H9 (cell line): ENCODE measurements around the gene TMEM63B. TPM values are rescaled to one million over a fixed set of nuclear protein-coding genes. Genes with fewer than 3 reads are reported as not detected.
A peak's percentile ranks its signal among the peaks of the same experiment; 100 is the strongest.

Experiments
- DNase-seq: peaks from one replicate; pipeline ENCODE4 v3.0.0-alpha.2; 2017
- H2AFZ ChIP-seq: one replicate; pipeline ENCODE4 v1.6.1; 2013; ENCODE audit warnings: mild to moderate bottlenecking, low read length, control low read depth, moderate library complexity
- H2AK5ac ChIP-seq: 2 replicates; pipeline ENCODE4 v1.6.1; 2013; ENCODE audit warnings: low read length, control low read depth, mixed read lengths; ENCODE audit not compliant: insufficient read length
- H2BK120ac ChIP-seq: one replicate; pipeline ENCODE4 v1.6.1; 2013; ENCODE audit warnings: low read depth, mild to moderate bottlenecking, low read length, control low read depth, inconsistent platforms; ENCODE audit not compliant: poor library complexity, severe bottlenecking
- H2BK12ac ChIP-seq: 2 replicates; pipeline ENCODE4 v1.6.1; 2013; ENCODE audit warnings: low read length, control low read depth, mixed read lengths, low read depth; ENCODE audit not compliant: insufficient read length
- H2BK15ac ChIP-seq: 2 replicates; pipeline ENCODE4 v1.6.1; 2013; ENCODE audit warnings: low read depth, low read length, control low read depth
- H2BK20ac ChIP-seq: one replicate; pipeline ENCODE4 v1.6.1; 2013; ENCODE audit warnings: low read depth, mild to moderate bottlenecking, low read length, control low read depth, inconsistent platforms; ENCODE audit not compliant: poor library complexity, severe bottlenecking
- H2BK5ac ChIP-seq: 2 replicates; pipeline ENCODE4 v1.6.1; 2013; ENCODE audit warnings: low read length, control low read depth, mixed read lengths; ENCODE audit not compliant: insufficient read length
- H3K14ac ChIP-seq: 2 replicates; pipeline ENCODE4 v1.6.1; 2013; ENCODE audit warnings: low read length, control low read depth; ENCODE audit not compliant: insufficient read depth
- H3K18ac ChIP-seq: 2 replicates; pipeline ENCODE4 v1.6.1; 2013; ENCODE audit warnings: low read depth, mild to moderate bottlenecking, mixed read lengths, low read length, control low read depth; ENCODE audit not compliant: insufficient read length
- H3K23ac ChIP-seq: 2 replicates; pipeline ENCODE4 v1.6.1; 2013; ENCODE audit warnings: low read length, control low read depth, mixed read lengths, low read depth; ENCODE audit not compliant: insufficient read length
- H3K23me2 ChIP-seq: 2 replicates; pipeline ENCODE4 v1.6.1; 2013; ENCODE audit warnings: low read depth, mild to moderate bottlenecking, mixed read lengths, low read length, control low read depth; ENCODE audit not compliant: insufficient read length, poor library complexity, severe bottlenecking
- H3K27ac ChIP-seq: 2 replicates; pipeline ENCODE4 v1.5.1; 2013; ENCODE audit warnings: low read length, control low read depth, mixed read lengths, low read depth; ENCODE audit not compliant: insufficient read length
- H3K27me3 ChIP-seq: 2 replicates; pipeline ENCODE4 v1.6.1; 2013; ENCODE audit warnings: low read length, control low read depth, inconsistent platforms; ENCODE audit not compliant: insufficient read depth
- H3K4ac ChIP-seq: 2 replicates; pipeline ENCODE4 v1.6.1; 2013; ENCODE audit warnings: low read depth, mild to moderate bottlenecking, control low read depth, inconsistent platforms, low read length, moderate library complexity
- H3K4me1 ChIP-seq: 2 replicates; pipeline ENCODE4 v1.6.1; 2013; ENCODE audit warnings: low read length, control low read depth, inconsistent platforms; ENCODE audit not compliant: insufficient read depth
- H3K4me2 ChIP-seq: 2 replicates; pipeline ENCODE4 v1.6.1; 2013; ENCODE audit warnings: low read length, control low read depth, mixed read lengths; ENCODE audit not compliant: insufficient read length, insufficient read depth
- H3K56ac ChIP-seq: 2 replicates; pipeline ENCODE4 v1.6.1; 2013; ENCODE audit warnings: low read depth, mild to moderate bottlenecking, mixed read lengths, low read length, control low read depth; ENCODE audit not compliant: insufficient read length
- H3K79me1 ChIP-seq: 2 replicates; pipeline ENCODE4 v1.6.1; 2013; ENCODE audit warnings: low read depth, mild to moderate bottlenecking, moderate library complexity, low read length, control low read depth, inconsistent platforms; ENCODE audit not compliant: insufficient read depth, poor library complexity, severe bottlenecking
- H3K79me2 ChIP-seq: 2 replicates; pipeline ENCODE4 v1.6.1; 2013; ENCODE audit warnings: low read length, control low read depth, inconsistent platforms; ENCODE audit not compliant: insufficient read depth
- H3K9ac ChIP-seq: 2 replicates; pipeline ENCODE4 v1.6.1; 2013; ENCODE audit warnings: low read length, control low read depth, mixed read lengths; ENCODE audit not compliant: insufficient read length; ENCODE audit errors: extremely low read depth
- H3K9me3 ChIP-seq: one replicate; pipeline ENCODE4 v1.6.1; 2013; ENCODE audit warnings: low read depth, low read length, inconsistent platforms; ENCODE audit not compliant: control insufficient read depth
- H3T11ph ChIP-seq: one replicate; pipeline ENCODE4 v1.6.1; 2013; ENCODE audit warnings: mild to moderate bottlenecking, low read length, control low read depth, inconsistent platforms
- H4K20me1 ChIP-seq: one replicate; pipeline ENCODE4 v1.6.1; 2013; ENCODE audit not compliant: control insufficient read depth, insufficient read length, insufficient read depth
- H4K5ac ChIP-seq: 2 replicates; pipeline ENCODE4 v1.6.1; 2013; ENCODE audit warnings: low read depth, mild to moderate bottlenecking, mixed read lengths, low read length, control low read depth; ENCODE audit not compliant: insufficient read length
- H4K8ac ChIP-seq: replicated peaks from 2 replicates; pipeline ENCODE4 v1.6.1; 2013; ENCODE audit warnings: low read length, control low read depth, mixed read lengths, low read depth; ENCODE audit not compliant: insufficient read length
- H4K91ac ChIP-seq: 2 replicates; pipeline ENCODE4 v1.6.1; 2013; ENCODE audit warnings: low read depth, mild to moderate bottlenecking, moderate library complexity, mixed read lengths, low read length, control low read depth; ENCODE audit not compliant: insufficient read length
- H3K27ac Mint-ChIP-seq, 3 experiments: 2 replicates in 2 of 3; 3 replicates in 1 of 3; pipeline ENCODE4 v1.8.0; 2020 to 2021; ENCODE audit warnings: mixed read lengths in 3 of 3, mild to moderate bottlenecking in 1 of 3, moderate library complexity in 1 of 3
- H3K27me3 Mint-ChIP-seq: 2 replicates; pipeline ENCODE4 v1.8.0; 2021; ENCODE audit warnings: low read depth, mild to moderate bottlenecking, moderate library complexity, mixed read lengths
- H3K36me3 Mint-ChIP-seq, 3 experiments: 2 replicates in 2 of 3; 3 replicates in 1 of 3; pipeline ENCODE4 v1.8.0; 2020 to 2021; ENCODE audit warnings: low read depth in 3 of 3, mixed read lengths in 3 of 3; ENCODE audit not compliant: insufficient read depth in 1 of 3
- H3K4me1 Mint-ChIP-seq, 2 experiments: 2 replicates each; pipeline ENCODE4 v1.8.0; 2020; ENCODE audit warnings: mixed read lengths in 2 of 2
- H3K4me3 Mint-ChIP-seq, 2 experiments: 2 replicates in 1 of 2; 3 replicates in 1 of 2; pipeline ENCODE4 v1.8.0; 2020 to 2021; ENCODE audit warnings: mild to moderate bottlenecking in 2 of 2, mixed read lengths in 2 of 2, moderate library complexity in 1 of 2
- H3K9me3 Mint-ChIP-seq, 2 experiments: 2 replicates in 1 of 2; 3 replicates in 1 of 2; pipeline ENCODE4 v1.8.0; 2020; ENCODE audit warnings: mild to moderate bottlenecking in 2 of 2, mixed read lengths in 2 of 2, moderate library complexity in 1 of 2
- CTCF ChIP-seq: fragments of 200-600 bp; sonication (generic); conservative IDR thresholded peaks from 3 replicates; pipeline ENCODE4 v1.8.0; 2021; ENCODE audit warnings: antibody characterized with exemption, mild to moderate bottlenecking
- WGBS: extraction: QIAGEN DNeasy Blood & Tissue Kit; methylation state at CpG from one replicate; pipeline ENCODE4 v1.1.7; 2013; ENCODE audit warnings: missing lambda C conversion rate, low lambda C conversion rate, mixed read lengths; ENCODE audit not compliant: insufficient read length; ENCODE audit errors: extremely low coverage; 5-methylcytosine and 5-hydroxymethylcytosine counted together
- total RNA-seq: library from RNA; stranded (reverse); gene quantifications from 2 replicates; pipeline ENCODE4 v1.2.1, GENCODE V29; 2021

Gene TMEM63B
- total RNA-seq, 1 experiment from 2014 or later, result 56.3 TPM

- Histone ChIP-seq H2AK5ac (no peak overlapping the region), H3K9ac (no peak overlapping the region), H4K8ac (no peak overlapping the region), H3K4me2 (no peak overlapping the region), H2BK5ac (no peak overlapping the region), H2BK20ac (no peak overlapping the region), H2BK15ac (no peak overlapping the region), H3K56ac (no peak overlapping the region), H4K20me1 (no peaks in the 10 kb centered on the region), H3K14ac (no peak overlapping the region), H3K79me2 (peaks cover 1% of the 10 kb centered on the region; the same call in 1 of the 2 replicates), H3K27ac (no peak overlapping the region), H3K79me1 (peaks cover 8% of the 10 kb centered on the region), H3K23ac (no peak overlapping the region), H3K23me2 (no peaks in the 10 kb centered on the region), H2AFZ (no peak overlapping the region), H3K27me3 (no peaks in the 10 kb centered on the region), H3K4me1 (no peaks in the 10 kb centered on the region), H3K9me3 (no peaks in the 10 kb centered on the region), H2BK120ac (no peak overlapping the region), H3K18ac (no peak overlapping the region), H3T11ph (no peak overlapping the region), H3K4ac (no peak overlapping the region), H4K91ac (no peak overlapping the region), H2BK12ac (no peak overlapping the region), H4K5ac (no peak overlapping the region)
- no peak for TF ChIP-seq CTCF
- no peaks in the 10 kb centered on the region for H3K27me3 Mint-ChIP-seq
- DNase-seq, result no peak
- no CpG with 5 or more reads among the region's 3 CpGs for WGBS
- H3K36me3 Mint-ChIP-seq, result peaks cover 35 to 84% (median 81%) of the 10 kb centered on the region in 3 experiments; a peak in 6 of 7 replicates
- H3K27ac Mint-ChIP-seq, result peak overlapping the region in 1 of 3 experiments; percentile 90; a peak in 2 of 7 replicates
- no peaks in the 10 kb centered on the region for H3K4me1 Mint-ChIP-seq
- H3K4me3 Mint-ChIP-seq, result no peak overlapping the region
- no peaks in the 10 kb centered on the region for H3K9me3 Mint-ChIP-seq
Measured at GRCh38 chr6:44110966-44111365, 16.4 kb upstream of the TMEM63B start.
